HepG2 (cell line): ENCODE measurements around the gene UTS2R. TPM values are rescaled to one million over a fixed set of nuclear protein-coding genes. Genes with fewer than 3 reads are reported as not detected.

ENCODE experiments used
- HIC2 ChIP-seq: sonication (generic); formaldehyde crosslinking; IDR thresholded peaks from 2 replicates; pipeline ENCODE4 v1.9.0; 2022; ENCODE audit warnings: low read depth, missing genetic modification reagents
- HOMEZ ChIP-seq: IDR thresholded peaks from 2 replicates; pipeline ENCODE4 v1.6.1; 2016; ENCODE audit warnings: low read depth
- HOXA5 ChIP-seq: sonication (generic); formaldehyde crosslinking; IDR thresholded peaks from 2 replicates; pipeline ENCODE4 v1.4.0; 2020; ENCODE audit warnings: missing genetic modification reagents
- PRDM15 ChIP-seq: sonication (generic); formaldehyde crosslinking; IDR thresholded peaks from 2 replicates; pipeline ENCODE4 v1.4.0; 2020; ENCODE audit warnings: missing genetic modification reagents
- SALL1 ChIP-seq: sonication (generic); formaldehyde crosslinking; IDR thresholded peaks from 2 replicates; pipeline ENCODE4 v1.8.0; 2022; ENCODE audit warnings: mild to moderate bottlenecking, missing genetic modification reagents
- SMARCE1 ChIP-seq: fragments of 450-650 bp; IDR thresholded peaks from 2 replicates; pipeline ENCODE4 v1.6.1; 2017; ENCODE audit warnings: borderline replicate concordance
- ZBTB25 ChIP-seq: IDR thresholded peaks from 2 replicates; pipeline ENCODE4 v1.6.1; 2018; ENCODE audit warnings: missing genetic modification reagents
- ZNF225 ChIP-seq: sonication (generic); formaldehyde crosslinking; IDR thresholded peaks from 2 replicates; pipeline ENCODE4 v1.4.0; 2020; ENCODE audit warnings: mild to moderate bottlenecking, missing genetic modification reagents
- ZNF235 ChIP-seq: sonication (generic); formaldehyde crosslinking; IDR thresholded peaks from 2 replicates; pipeline ENCODE4 v1.8.1; 2023; ENCODE audit warnings: mild to moderate bottlenecking, missing genetic modification reagents, borderline replicate concordance
- ZNF335 ChIP-seq: sonication (generic); formaldehyde crosslinking; IDR thresholded peaks from 2 replicates; pipeline ENCODE4 v1.4.0; 2020; ENCODE audit warnings: missing genetic modification reagents
- ZNF614 ChIP-seq: IDR thresholded peaks from 2 replicates; pipeline ENCODE4 v1.6.1; 2018; ENCODE audit warnings: missing biosample characterization, missing genetic modification reagents, inconsistent platforms, borderline replicate concordance
- ZNF646 ChIP-seq: sonication (generic); formaldehyde crosslinking; IDR thresholded peaks from 2 replicates; pipeline ENCODE4 v1.9.0; 2021; ENCODE audit warnings: mild to moderate bottlenecking, missing genetic modification reagents
- polyA plus RNA-seq, 8 experiments: library from polyadenylated mRNA; depleted of rRNA in 3 of 8; stranded (reverse) in 7 of 8; unstranded in 1 of 8; fragments of >200 nt; fragmentation: Illumina TruSeq in 4 of 8; extraction: Trizol in 4 of 8; gene quantifications; 2 replicates each; pipeline versions ENCODE4 v1.2.1 to v1.2.3, GENCODE V29; 2011 to 2016; ENCODE audit warnings: low read depth in 4 of 8, missing spikeins in 1 of 8, mixed read lengths in 1 of 8; ENCODE audit not compliant: insufficient read depth in 1 of 8
- total RNA-seq, 5 experiments: library from RNA; depleted of rRNA; stranded (reverse); fragments of >200 nt; fragmentation: Illumina TruSeq; extraction: Trizol; gene quantifications; 2 replicates each; pipeline ENCODE4 v1.2.3, GENCODE V29; 2016; ENCODE audit warnings: low read depth in 1 of 5

UTS2R gene
- total and polyA plus RNA-seq, 2 of the 13 experiments (the other 11 are each of a cell fraction or from before 2014, with no cell fraction given): 0.13 to 0.15 TPM

- TF ChIP-seq HOMEZ (peak; percentile 81; the same call in 1 of the 2 replicates), ZNF235 (CRISPR knock-in tag) (0 out of 2 replicates have a peak, but pooled peaks have one; percentile 36), SALL1 (CRISPR knock-in tag) (peak; percentile 98), SMARCE1 (no peak), PRDM15 (CRISPR knock-in tag) (no peak), ZNF225 (CRISPR knock-in tag) (peak; percentile 86), ZNF646 (CRISPR knock-in tag) (peak; percentile 62; the same call in 1 of the 2 replicates), ZBTB25 (0 out of 2 replicates have a peak, but pooled peaks have one; percentile 36), ZNF614 (CRISPR knock-in tag) (peak; percentile 84; the same call in 1 of the 2 replicates), HIC2 (CRISPR knock-in tag) (peak; percentile 97), HOXA5 (peak; percentile 76), ZNF335 (CRISPR knock-in tag) (peak; percentile 52; the same call in 1 of the 2 replicates)
These were observed 43.2 kb upstream of the UTS2R start (continued) for GRCh38 chr17:82328141-82328993.
